HuH-7.5 (cell line): Measurements from ENCODE around the gene ACP7.
"Not testable (repeated sequence)": the region's sequence is repeated elsewhere in the genome, so short reads cannot be mapped to it uniquely, and the experiment has no call there.

Experiments
- DNase-seq: peaks from one replicate; pipeline ENCODE4 v3.0.0; 2011; ENCODE audit warnings: low spot score

Gene ACP7

GRCh38 chr19:39131255-39131755 lies 47.1 kb downstream of the ACP7 start:
- DNase-seq, result no peak

- DNase-seq, result no peak
Observed at GRCh38 chr19:39132344-39132969, 48.3 kb downstream of the ACP7 start.

GRCh38 chr19:39133431-39134270 lies 49.5 kb downstream of the ACP7 start:
- DNase-seq, result no peak

- no peak for DNase-seq
Observed at GRCh38 chr19:39135701-39136100, 51.5 kb downstream of the ACP7 start.

- no peak for DNase-seq
Observed at GRCh38 chr19:39136225-39136940, 52.2 kb downstream of the ACP7 start.

GRCh38 chr19:39137131-39137530 lies 53.0 kb downstream of the ACP7 start:
- DNase-seq, result no peak

- DNase-seq, result no peak
Observed at GRCh38 chr19:39138221-39139211, 54.3 kb downstream of the ACP7 start.

GRCh38 chr19:39139305-39139874 lies 55.2 kb downstream of the ACP7 start:
- DNase-seq, result no peak

GRCh38 chr19:39139971-39140453 lies 55.8 kb downstream of the ACP7 start:
- no peak for DNase-seq

- DNase-seq, result no peak
Observed at GRCh38 chr19:39140594-39140993, 56.4 kb downstream of the ACP7 start.

GRCh38 chr19:39141929-39142328 lies 57.8 kb downstream of the ACP7 start:
- DNase-seq, result no peak

GRCh38 chr19:39142630-39143029 lies 58.5 kb downstream of the ACP7 start:
- DNase-seq, result no peak

- not testable (repeated sequence) for DNase-seq
Observed at GRCh38 chr19:39143757-39144289, 59.7 kb downstream of the ACP7 start.

- DNase-seq, result no peak
Observed at GRCh38 chr19:39144290-39145071, 60.3 kb downstream of the ACP7 start.

GRCh38 chr19:39145180-39145953 lies 61.2 kb downstream of the ACP7 start:
- DNase-seq, result no peak

- no peak for DNase-seq
Observed at GRCh38 chr19:39146091-39146490, 61.9 kb downstream of the ACP7 start.

- no peak for DNase-seq
Observed at GRCh38 chr19:39146686-39147450, 62.7 kb downstream of the ACP7 start.

GRCh38 chr19:39147480-39147879 lies 63.3 kb downstream of the ACP7 start:
- no peak for DNase-seq
